Ishikawa (cell line): Measurements from ENCODE around the gene ZBTB7C.

Source experiments
- CEBPB ChIP-seq: IDR thresholded peaks from 2 replicates; pipeline ENCODE4 v1.6.1; 2012
- CREB1 ChIP-seq: IDR thresholded peaks from 2 replicates; pipeline ENCODE4 v1.6.1; 2012; ENCODE audit warnings: low read depth
- EGR1 ChIP-seq: IDR thresholded peaks from 2 replicates; pipeline ENCODE4 v1.6.1; 2012
- EP300 ChIP-seq: IDR thresholded peaks from 2 replicates; pipeline ENCODE4 v1.6.1; 2012; ENCODE audit warnings: borderline replicate concordance
- FOXM1 ChIP-seq: IDR thresholded peaks from 2 replicates; pipeline ENCODE4 v1.6.1; 2012; ENCODE audit warnings: low read depth, borderline replicate concordance
- NFIC ChIP-seq: IDR thresholded peaks from 2 replicates; pipeline ENCODE4 v1.6.1; 2012
- RAD21 ChIP-seq: IDR thresholded peaks from 2 replicates; pipeline ENCODE4 v1.6.1; 2012; ENCODE audit warnings: low read depth
- TAF1 ChIP-seq: IDR thresholded peaks from 2 replicates; pipeline ENCODE4 v1.6.1; 2012; ENCODE audit warnings: low read depth, mild to moderate bottlenecking
- TCF12 ChIP-seq: IDR thresholded peaks from 2 replicates; pipeline ENCODE4 v1.6.1; 2012; ENCODE audit warnings: low read depth
- TEAD4 ChIP-seq: IDR thresholded peaks from 2 replicates; pipeline ENCODE4 v1.6.1; 2012
- YY1 ChIP-seq: IDR thresholded peaks from 2 replicates; pipeline ENCODE4 v1.6.1; 2012; ENCODE audit warnings: low read depth
- ZBTB7A ChIP-seq: IDR thresholded peaks from 2 replicates; pipeline ENCODE4 v1.6.1; 2012; ENCODE audit warnings: low read depth
- TF ChIP-seq, protein P1 (sequence below): IDR thresholded peaks from 2 replicates; pipeline ENCODE4 v1.6.1; 2012
- TF ChIP-seq, protein P2 (sequence below): IDR thresholded peaks from 2 replicates; pipeline ENCODE4 v1.6.1; 2012
- TF ChIP-seq, protein P3 (sequence below): IDR thresholded peaks from 2 replicates; pipeline ENCODE4 v1.6.1; 2012; ENCODE audit warnings: low read depth, mild to moderate bottlenecking

ZBTB7C gene

DNA sequence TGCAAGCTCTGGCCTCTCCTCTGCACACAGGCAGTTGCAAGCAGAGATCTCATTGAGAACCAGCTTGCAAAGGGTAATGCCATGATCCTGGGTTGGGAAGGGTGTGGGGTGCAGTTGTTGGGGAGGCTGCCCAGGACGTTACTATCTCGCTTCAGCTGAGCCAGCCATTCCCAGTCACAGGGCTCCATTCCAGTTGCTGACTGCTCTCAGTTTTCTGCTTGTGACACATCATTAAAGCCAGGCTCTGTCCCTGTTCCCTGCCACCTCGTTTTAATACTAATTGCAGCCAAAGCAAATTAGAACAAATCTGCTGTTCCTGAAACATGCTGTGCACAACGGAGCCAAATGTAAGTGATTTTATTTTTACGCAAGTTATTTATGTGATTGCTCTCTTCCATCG, 416.2 kb downstream of the ZBTB7C start:
- no peak for TF ChIP-seq NFIC
- no peak for TF ChIP-seq TCF12
- no peak for TF ChIP-seq RAD21
- TF ChIP-seq, protein P1, sequence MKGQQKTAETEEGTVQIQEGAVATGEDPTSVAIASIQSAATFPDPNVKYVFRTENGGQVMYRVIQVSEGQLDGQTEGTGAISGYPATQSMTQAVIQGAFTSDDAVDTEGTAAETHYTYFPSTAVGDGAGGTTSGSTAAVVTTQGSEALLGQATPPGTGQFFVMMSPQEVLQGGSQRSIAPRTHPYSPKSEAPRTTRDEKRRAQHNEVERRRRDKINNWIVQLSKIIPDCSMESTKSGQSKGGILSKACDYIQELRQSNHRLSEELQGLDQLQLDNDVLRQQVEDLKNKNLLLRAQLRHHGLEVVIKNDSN = no peak
- TF ChIP-seq CEBPB = no peak
- TF ChIP-seq, protein P2, sequence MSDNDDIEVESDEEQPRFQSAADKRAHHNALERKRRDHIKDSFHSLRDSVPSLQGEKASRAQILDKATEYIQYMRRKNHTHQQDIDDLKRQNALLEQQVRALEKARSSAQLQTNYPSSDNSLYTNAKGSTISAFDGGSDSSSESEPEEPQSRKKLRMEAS = no peak
- TF ChIP-seq ZBTB7A = no peak
- no peak for TF ChIP-seq EGR1
- TF ChIP-seq CREB1 = no peak
- TF ChIP-seq TAF1 = no peak
- no peak for TF ChIP-seq EP300
- TF ChIP-seq YY1 = no peak
- TF ChIP-seq, protein P3, sequence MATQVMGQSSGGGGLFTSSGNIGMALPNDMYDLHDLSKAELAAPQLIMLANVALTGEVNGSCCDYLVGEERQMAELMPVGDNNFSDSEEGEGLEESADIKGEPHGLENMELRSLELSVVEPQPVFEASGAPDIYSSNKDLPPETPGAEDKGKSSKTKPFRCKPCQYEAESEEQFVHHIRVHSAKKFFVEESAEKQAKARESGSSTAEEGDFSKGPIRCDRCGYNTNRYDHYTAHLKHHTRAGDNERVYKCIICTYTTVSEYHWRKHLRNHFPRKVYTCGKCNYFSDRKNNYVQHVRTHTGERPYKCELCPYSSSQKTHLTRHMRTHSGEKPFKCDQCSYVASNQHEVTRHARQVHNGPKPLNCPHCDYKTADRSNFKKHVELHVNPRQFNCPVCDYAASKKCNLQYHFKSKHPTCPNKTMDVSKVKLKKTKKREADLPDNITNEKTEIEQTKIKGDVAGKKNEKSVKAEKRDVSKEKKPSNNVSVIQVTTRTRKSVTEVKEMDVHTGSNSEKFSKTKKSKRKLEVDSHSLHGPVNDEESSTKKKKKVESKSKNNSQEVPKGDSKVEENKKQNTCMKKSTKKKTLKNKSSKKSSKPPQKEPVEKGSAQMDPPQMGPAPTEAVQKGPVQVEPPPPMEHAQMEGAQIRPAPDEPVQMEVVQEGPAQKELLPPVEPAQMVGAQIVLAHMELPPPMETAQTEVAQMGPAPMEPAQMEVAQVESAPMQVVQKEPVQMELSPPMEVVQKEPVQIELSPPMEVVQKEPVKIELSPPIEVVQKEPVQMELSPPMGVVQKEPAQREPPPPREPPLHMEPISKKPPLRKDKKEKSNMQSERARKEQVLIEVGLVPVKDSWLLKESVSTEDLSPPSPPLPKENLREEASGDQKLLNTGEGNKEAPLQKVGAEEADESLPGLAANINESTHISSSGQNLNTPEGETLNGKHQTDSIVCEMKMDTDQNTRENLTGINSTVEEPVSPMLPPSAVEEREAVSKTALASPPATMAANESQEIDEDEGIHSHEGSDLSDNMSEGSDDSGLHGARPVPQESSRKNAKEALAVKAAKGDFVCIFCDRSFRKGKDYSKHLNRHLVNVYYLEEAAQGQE = no peak
- TF ChIP-seq FOXM1 = no peak
- TF ChIP-seq TEAD4 = no peak

DNA sequence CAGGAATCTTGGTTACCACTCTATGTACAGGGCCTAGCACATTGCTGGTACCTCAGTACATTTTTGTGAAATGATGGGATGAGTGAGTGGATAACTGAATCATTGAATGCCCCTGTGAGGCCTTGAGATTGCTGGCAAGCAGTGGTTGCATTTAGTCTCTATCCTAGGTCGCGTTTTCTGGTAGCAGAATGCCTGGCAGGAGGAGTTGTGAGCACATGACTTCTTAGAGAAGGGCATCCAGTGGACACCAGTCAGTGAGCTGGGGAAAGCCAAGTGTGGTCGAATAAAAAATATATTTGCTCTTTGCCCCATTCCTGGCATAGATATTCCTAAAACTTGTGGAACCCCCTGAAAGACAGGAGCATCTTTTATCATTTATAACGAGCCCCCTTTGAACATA, 416.9 kb downstream of the ZBTB7C start:
- TF ChIP-seq, protein P3 = no peak
- no peak for TF ChIP-seq RAD21
- no peak for TF ChIP-seq YY1
- no peak for TF ChIP-seq FOXM1
- no peak for TF ChIP-seq TAF1
- TF ChIP-seq NFIC = no peak
- TF ChIP-seq CEBPB = no peak
- no peak for TF ChIP-seq ZBTB7A
- no peak for TF ChIP-seq EP300
- TF ChIP-seq EGR1 = no peak
- TF ChIP-seq TCF12 = no peak

DNA sequence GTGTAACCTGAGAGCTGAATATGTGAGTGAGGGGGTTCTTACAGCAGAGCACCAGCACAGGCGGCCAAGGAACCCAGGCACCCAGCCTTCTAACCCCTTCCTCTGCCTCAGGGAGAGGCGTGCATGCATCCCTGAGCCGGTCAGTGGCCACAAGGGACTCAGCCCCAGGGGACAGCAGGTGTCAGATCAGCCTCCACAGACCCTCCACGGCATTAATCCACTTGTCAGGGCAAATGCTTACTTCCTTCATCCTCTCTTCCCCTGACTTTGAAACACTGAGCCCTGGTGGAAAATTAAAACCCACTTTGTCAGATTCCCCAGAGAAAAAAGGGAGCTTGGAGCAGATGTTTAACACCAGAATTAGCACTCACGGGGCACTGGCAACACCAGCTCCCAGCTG, 418.2 kb downstream of the ZBTB7C start:
- TF ChIP-seq, protein P1 = no peak
- TF ChIP-seq, protein P3 = no peak
- no peak for TF ChIP-seq NFIC

DNA sequence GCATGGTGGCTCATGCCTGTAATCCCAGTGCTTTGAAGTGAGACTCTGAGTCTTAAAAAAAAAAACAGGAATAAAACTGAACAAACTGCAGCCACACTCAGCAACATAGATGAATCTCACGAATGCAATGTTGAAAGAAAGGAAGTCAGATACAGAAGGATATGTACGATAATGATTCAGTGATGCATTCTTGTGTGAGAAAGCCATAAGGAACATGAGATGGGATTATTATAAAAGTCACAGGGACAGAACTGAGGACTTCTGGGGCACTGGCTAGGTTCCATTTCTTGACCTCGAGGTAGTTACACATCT, 421.8 kb downstream of the ZBTB7C start:
- TF ChIP-seq TEAD4 = no peak
- TF ChIP-seq CREB1 = no peak
- no peak for TF ChIP-seq EGR1
- TF ChIP-seq RAD21 = no peak
- no peak for TF ChIP-seq TAF1
- TF ChIP-seq YY1 = no peak
- TF ChIP-seq TCF12 = no peak
- TF ChIP-seq EP300 = no peak
- no peak for TF ChIP-seq CEBPB
- TF ChIP-seq ZBTB7A = no peak

DNA sequence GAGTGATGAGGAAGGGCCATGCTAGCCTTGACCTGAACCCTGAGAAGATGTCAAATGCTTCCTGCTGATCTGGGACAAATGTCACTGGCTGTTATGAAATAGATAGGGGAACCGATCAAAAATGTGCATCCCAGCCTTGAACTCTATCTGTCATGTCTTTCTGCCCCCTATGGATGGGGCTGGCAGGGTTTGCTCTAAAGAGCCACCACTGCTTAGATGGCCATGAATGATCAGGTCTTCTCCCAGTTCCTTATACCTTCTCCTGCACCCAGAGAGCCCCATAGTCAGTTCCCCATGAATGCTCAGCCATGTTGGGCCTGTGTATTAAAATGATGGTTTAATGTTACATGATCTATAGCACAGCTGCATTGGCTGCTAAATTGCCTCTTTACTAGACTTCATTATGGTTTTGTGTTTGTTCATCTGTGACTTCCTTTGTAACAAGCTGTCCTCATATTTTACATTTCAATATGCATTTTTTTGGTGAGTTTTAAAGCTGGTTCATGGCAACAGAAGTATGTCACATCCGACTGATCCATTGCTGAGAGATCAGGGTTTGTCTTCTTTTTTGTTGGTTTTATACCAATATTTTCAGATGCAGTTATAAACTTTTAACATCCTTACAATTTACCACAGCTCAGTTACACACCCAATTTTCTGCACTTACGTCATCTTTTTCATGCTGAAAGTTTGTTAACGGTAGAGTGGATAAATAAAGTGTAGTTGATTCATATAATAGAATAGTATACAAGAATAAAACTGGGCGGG, 422.4 kb downstream of the ZBTB7C start:
- TF ChIP-seq ZBTB7A = no peak
- no peak for TF ChIP-seq RAD21
- no peak for TF ChIP-seq TCF12
- no peak for TF ChIP-seq FOXM1
- TF ChIP-seq, protein P3 = no peak
- no peak for TF ChIP-seq EP300
- TF ChIP-seq TEAD4 = no peak
- TF ChIP-seq CREB1 = no peak
- TF ChIP-seq, protein P2 = no peak
- TF ChIP-seq EGR1 = no peak
- no peak for TF ChIP-seq CEBPB
- TF ChIP-seq, protein P1 = no peak
- no peak for TF ChIP-seq NFIC
- no peak for TF ChIP-seq YY1
